Occipital lobe (tissue), 2 donors: ENCODE results near the gene ZNF207. TPM values are rescaled to one million over a fixed set of nuclear protein-coding genes. Genes with fewer than 3 reads are reported as not detected.
A peak's percentile ranks its signal among the peaks of the same experiment; 100 is the strongest.
"Not testable (repeated sequence)": the region's sequence is repeated elsewhere in the genome, so short reads cannot be mapped to it uniquely, and the experiment has no call there.

Experiments
- DNase-seq: peaks from one replicate; lab custom pipeline; 2025; lab: John Stamatoyannopoulos, UW
- total RNA-seq: library from RNA; depleted of rRNA; stranded (reverse); fragments of >200 nt; gene quantifications from one replicate; pipeline ENCODE4 v1.2.3, GENCODE V29; 2014

ZNF207 gene
- total RNA-seq = 117 TPM

DNA sequence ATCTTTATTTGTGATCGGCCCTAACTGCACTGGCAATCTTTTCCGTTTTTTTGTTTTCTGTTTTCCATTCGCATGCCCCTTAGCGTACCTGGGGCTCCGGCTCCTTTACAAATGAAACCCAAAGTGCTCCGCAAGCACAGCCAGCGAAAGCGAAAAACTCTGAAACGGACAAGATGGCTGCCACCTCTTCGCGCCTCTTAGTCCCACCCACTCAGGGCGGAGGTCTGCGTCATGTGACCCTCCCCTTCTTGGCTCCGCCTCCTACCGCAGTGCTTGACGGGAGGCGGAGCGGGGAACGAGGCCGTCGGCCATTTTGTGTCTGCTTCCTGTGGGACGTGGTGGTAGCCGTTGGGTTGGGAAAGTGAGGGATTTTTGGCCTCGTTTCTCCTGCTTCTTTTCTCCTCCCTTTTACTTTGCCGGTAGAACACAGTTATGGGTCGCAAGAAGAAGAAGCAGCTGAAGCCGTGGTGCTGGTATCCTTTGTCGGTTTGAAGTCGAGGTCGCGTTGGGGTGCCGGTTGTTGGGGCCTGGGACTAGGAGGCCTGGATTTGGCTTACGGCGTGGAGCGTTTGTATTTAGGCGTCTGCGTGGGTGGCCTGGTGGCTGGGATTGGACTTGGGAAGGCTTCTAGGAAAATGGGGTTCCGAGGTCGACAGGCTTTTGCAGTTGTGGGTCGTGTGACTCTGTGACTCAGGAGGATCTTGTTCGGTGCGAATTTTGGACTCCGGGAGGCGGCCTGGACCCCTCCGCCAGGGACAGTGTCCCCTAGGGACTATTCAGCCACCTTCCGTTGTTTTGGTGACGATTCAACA lies at the start of gene ZNF207:
ZNF207 (plus strand) TSS at position 304 of the 812 bp plus-strand sequence; CDS start at position 433, 129 bp downstream.
- DNase-seq = peak; percentile 88

- DNase-seq = no peak
These were observed 47.9 kb upstream of the ZNF207 start for GRCh38 chr17:32302037-32302436.

DNA sequence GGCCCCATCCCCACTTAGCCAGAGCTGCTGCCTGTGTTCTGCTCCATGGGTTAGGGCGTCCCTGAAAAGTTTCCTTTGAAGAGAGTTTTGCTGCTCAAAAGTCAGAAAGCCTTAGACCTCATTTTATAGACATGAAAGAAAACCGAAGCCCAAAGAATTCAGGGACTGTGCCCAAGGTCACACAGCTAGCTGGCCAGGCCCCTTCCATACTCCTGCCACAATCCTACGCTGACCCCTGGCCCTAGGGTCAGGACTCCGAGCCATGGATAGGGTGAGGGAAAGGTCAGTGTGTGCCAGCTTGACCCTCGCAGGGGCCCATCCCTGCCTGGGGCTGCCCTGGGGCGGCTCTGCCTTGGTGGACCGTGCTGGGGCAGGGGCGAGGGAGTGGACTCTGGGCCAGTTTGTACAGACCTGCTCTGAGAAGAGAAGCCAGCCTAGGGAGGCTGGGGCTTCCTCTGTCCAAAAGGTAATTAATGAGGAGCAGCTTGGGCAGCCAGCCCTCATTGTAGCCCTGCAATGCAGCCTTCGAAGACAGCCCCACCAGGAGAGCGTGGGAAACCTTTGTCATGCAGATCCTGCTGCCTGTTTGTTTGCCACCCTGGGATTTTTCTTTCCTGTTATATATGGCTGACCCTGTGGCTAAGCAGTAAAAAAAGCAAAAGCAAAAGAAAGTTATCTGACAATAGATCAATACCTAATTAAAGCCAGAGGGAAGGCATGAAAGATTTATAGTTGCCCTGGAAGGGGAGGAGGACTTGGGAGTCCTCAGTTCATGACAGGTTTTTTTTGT lies 46.9 kb upstream of the ZNF207 start:
- DNase-seq = no peak

DNA sequence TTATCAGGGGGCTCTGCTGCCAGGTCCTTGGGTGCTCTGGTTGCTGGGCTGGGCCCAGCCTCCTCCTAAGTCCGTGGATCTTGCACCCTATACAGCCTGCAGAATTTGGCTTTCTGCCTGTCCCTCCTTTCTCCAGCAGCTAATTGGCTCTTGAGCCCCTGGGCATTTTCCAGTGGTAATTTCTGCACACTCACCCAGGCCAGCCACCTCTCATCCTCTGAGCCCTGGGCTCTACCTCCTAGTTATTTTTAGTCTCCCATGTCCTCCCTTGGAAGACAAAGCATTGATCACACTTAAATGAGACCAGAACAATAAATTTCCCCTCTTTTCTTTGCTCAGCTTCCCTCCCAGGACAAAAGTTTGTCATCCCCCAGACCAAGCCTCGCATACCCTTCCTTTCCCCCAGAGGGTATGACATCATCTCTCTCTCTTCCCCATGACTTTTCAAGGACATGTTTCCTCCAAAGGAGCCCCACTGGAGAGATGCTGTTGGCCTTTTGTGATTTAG lies 46.1 kb upstream of the ZNF207 start:
- DNase-seq = no peak

GRCh38 chr17:32305049-32305448 lies 44.9 kb upstream of the ZNF207 start:
- DNase-seq = no peak

- DNase-seq = no peak
These were observed 42.3 kb upstream of the ZNF207 start for GRCh38 chr17:32307658-32308057.

GRCh38 chr17:32311028-32311536 lies 38.9 kb upstream of the ZNF207 start:
- DNase-seq = no peak

GRCh38 chr17:32314636-32315035 lies 35.3 kb upstream of the ZNF207 start:
- no peak for DNase-seq

DNA sequence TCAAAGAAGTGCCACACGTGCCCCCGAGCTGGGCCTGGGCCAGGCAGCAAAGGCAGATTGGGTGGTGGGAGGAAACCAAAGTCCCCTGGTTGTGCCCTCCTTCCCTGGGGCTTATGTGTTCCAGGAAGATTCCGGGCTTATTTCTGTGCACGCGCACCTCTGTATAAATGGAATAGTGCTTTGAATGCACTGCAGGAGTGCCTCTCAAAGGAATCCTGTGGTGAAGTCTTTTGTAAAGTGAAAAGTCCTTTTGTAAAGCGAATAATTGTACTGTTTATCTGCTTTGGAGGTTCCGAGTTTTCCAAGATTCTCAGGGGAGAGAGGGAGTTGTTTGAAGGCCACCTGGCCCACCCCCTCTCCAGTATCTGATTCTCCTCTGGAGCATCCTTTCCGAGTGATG lies 34.8 kb upstream of the ZNF207 start:
- no peak for DNase-seq

DNA sequence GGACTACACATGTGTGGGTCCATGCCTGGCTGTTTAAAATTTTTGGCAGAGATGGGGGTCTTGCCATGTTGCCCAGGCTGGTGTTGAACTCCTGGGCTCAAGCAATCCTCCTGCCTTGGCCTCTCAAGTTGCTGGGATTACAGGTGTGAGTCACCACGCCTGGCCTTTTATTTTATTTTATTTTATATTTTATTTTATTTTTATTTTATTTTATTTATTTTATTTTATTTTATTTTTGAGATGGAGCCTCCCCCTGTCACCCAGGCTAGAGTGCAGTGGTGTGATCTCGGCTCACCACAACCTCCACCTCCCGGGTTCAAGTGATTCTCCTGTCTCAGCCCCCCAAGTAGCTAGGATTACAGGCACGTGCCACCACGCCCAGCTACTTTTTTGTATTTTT lies 33.3 kb upstream of the ZNF207 start:
- DNase-seq = not testable (repeated sequence)

DNA sequence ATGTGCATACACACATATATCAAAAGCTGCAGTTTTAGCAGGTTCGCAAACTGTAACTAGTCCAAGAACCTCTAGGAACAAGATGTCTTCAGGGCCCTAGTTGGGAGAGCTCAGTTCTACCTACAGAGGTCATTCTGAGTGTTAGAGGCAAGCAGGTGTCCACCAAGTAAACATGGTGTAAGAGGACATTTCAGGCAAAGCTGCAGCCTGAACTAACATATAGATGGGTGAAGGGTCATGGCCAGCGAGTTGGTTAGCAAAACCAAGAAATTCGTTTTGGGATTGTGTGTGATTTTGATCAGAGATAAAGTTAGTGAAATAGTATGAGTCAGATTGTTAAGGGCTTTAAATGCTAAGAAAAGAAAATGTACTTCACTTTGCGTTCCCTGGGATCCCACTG lies 32.6 kb upstream of the ZNF207 start:
- no peak for DNase-seq

DNA sequence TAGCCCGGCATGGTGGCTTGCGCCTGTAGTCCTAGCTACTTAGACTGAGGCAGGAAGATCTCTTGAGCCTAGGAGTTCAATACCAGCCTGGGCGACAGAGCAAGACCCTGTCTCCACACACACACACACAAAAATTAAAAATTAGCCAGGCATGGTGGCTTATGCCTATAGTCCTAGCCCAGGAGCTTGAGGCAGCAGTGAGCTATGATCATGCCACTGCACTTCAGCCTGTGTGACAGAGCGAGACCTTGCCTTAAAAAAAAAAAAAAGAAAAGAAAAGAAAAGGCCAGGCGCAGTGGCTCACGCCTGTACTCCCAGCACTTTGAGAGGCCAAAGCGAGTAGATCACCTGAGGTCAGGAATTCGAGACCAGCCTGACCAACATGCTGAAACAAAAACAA lies 31.9 kb upstream of the ZNF207 start:
- no peak for DNase-seq

GRCh38 chr17:32319548-32319905 lies 30.4 kb upstream of the ZNF207 start:
- peak; percentile 44 for DNase-seq

GRCh38 chr17:32320080-32320479 lies 29.9 kb upstream of the ZNF207 start:
- not testable (repeated sequence) for DNase-seq

- no peak for DNase-seq
These were observed 29.1 kb upstream of the ZNF207 start for GRCh38 chr17:32320847-32321246.

GRCh38 chr17:32323046-32323445 lies 26.9 kb upstream of the ZNF207 start:
- DNase-seq = no peak

DNA sequence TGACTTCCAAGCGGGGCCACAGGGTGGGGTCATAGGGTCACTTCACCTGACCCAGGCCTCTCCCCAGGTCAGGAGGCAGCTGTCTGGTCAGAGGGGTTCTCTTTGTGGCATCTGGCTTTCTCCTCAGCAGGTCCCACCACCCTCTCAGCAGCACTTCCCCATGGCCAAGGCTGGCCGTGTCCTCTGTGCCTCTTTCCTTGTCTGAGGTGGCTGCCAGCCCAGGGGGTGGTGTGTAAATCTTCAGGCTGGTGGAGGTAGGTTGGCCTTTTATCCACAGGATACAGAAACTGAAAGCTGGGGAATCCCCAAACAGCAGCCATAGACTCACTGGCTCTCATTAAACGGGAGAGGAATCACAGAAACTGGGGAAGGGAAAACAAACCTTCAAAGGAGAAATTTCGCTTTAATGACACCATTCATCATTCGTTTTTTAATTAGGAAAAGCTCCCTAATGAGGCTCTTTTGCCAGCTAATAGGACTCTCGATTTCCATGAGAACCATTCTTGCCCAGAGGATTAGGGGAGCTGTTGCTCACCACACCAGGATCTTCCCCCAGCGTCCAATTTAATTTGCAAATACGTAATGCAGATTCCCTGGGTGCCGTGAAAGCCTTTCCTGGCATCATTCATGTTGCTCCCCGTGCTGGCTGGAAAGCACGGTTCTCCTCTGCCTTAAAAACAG lies 26.0 kb upstream of the ZNF207 start:
- DNase-seq = no peak

DNA sequence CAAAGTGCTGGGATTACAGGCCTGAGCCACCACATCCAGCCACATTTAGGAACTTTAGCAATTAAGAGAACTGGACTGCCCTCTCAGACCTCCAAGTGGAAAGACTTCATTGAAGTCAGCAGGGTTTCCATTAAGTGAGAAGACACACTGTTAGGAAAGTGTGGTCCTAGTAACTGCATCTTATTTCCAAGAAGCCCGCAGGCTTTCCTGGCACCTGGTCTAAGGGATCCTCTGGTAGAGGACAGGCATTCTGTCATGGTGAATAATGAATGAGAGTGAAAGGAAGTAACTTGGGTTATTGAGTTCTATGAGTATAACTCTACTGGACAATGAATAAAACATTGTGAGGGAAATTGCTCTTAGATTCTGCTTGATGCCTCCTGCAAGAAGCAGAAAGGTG lies 22.0 kb upstream of the ZNF207 start:
- DNase-seq = no peak

DNA sequence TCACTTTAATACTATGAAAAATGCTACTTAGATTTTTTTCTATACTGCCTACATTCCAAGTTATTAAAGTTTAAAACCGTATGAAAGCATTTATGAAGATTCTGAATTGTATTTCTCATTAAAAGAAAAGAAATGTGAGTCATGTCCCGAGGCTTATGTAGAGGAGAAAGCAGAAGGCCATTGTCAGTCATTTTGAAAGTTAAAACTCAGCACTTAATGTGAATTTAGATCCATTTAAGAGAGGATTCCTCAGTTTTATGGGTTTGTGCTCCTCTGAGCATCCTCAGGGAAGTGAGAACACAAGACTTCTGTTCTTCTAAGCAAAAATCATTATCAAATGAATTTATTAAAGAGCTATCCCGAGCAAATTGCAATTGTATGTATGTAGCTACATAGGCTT lies 19.8 kb upstream of the ZNF207 start:
- DNase-seq = no peak

- no peak for DNase-seq
These were observed 18.5 kb upstream of the ZNF207 start for GRCh38 chr17:32331243-32332040.

- DNase-seq = no peak
These were observed 16.8 kb upstream of the ZNF207 start for GRCh38 chr17:32333187-32333586.
